IMR-90 (cell line): ENCODE data around the gene ERC2. TPM values are rescaled to one million over a fixed set of nuclear protein-coding genes. Genes with fewer than 3 reads are reported as not detected.

Experiments used
- ATAC-seq: fragments of 200-7000 bp; cut with Tn5 transposase; 2 replicates; pipeline ENCODE4 v1.9.1; 2020; ENCODE audit warnings: low read depth, mild to moderate bottlenecking, moderate library complexity
- BruUV-seq: library from RNA; stranded (reverse); fragments of 400-500 nt; replicated peaks from 2 replicates; lab custom pipeline; 2021; lab: Mats Ljungman, UMichigan
- CTCF ChIA-PET: fragments of 300-600 bp; formaldehyde crosslinking; extraction: SDS; loops from one replicate; lab custom pipeline; 2021; ENCODE audit warnings: antibody characterized with exemption; lab: Yijun Ruan, JAX
- POLR2A ChIA-PET: fragments of 300-600 bp; sonication (Branson Sonifier 250); formaldehyde crosslinking; loops from one replicate; lab custom pipeline; 2022; ENCODE audit warnings: antibody characterized with exemption; ENCODE audit not compliant: unreplicated experiment; lab: Charles Lee
- DNase-seq: peaks from one replicate; pipeline ENCODE4 v3.0.0; 2013
- H2AFZ ChIP-seq: replicated peaks from 2 replicates; pipeline ENCODE3; 2013; ENCODE audit warnings: low read length, mild to moderate bottlenecking; ENCODE audit not compliant: poor library complexity
- H2AK5ac ChIP-seq: 2 replicates; pipeline ENCODE4 v1.6.1; 2013; ENCODE audit warnings: low read depth, low read length, inconsistent platforms
- H2AK9ac ChIP-seq: replicated peaks from 2 replicates; pipeline ENCODE3; 2013; ENCODE audit warnings: mild to moderate bottlenecking, low read depth, low read length, moderate library complexity; ENCODE audit not compliant: poor library complexity
- H2BK120ac ChIP-seq: 2 replicates; pipeline ENCODE4 v1.6.1; 2013; ENCODE audit warnings: low read depth, low read length, inconsistent platforms
- H2BK15ac ChIP-seq: 3 replicates; pipeline ENCODE4 v1.6.1; 2013; ENCODE audit warnings: low read depth, low read length, inconsistent platforms
- H2BK20ac ChIP-seq: 2 replicates; pipeline ENCODE4 v1.6.1; 2013; ENCODE audit warnings: low read depth, mild to moderate bottlenecking, inconsistent platforms, low read length, moderate library complexity
- H2BK5ac ChIP-seq: 2 replicates; pipeline ENCODE4 v1.6.1; 2013; ENCODE audit warnings: mild to moderate bottlenecking, low read depth, low read length, inconsistent platforms; ENCODE audit not compliant: poor library complexity, severe bottlenecking
- H3K14ac ChIP-seq: replicated peaks from 2 replicates; pipeline ENCODE4 v1.6.1; 2013; ENCODE audit warnings: low read depth, low read length, inconsistent platforms
- H3K18ac ChIP-seq: 2 replicates; pipeline ENCODE4 v1.6.1; 2013; ENCODE audit warnings: low read depth, low read length, control low read depth
- H3K23ac ChIP-seq: 2 replicates; pipeline ENCODE4 v1.6.1; 2013; ENCODE audit warnings: low read depth, low read length, inconsistent platforms
- H3K27ac ChIP-seq: 2 replicates; pipeline ENCODE4 v1.5.1; 2013; ENCODE audit warnings: mild to moderate bottlenecking, control low read depth, low read length; ENCODE audit not compliant: insufficient read depth
- H3K27me3 ChIP-seq: 2 replicates; pipeline ENCODE4 v1.6.1; 2013; ENCODE audit warnings: low read length; ENCODE audit not compliant: control insufficient read depth, insufficient read depth
- H3K36me3 ChIP-seq: 2 replicates; pipeline ENCODE4 v1.6.1; 2013; ENCODE audit warnings: low read length, mixed read lengths; ENCODE audit not compliant: control insufficient read depth, insufficient read depth
- H3K4ac ChIP-seq: 2 replicates; pipeline ENCODE4 v1.6.1; 2013; ENCODE audit warnings: low read depth, low read length, inconsistent platforms
- H3K4me1 ChIP-seq: 2 replicates; pipeline ENCODE4 v1.6.1; 2013; ENCODE audit warnings: low read length, mixed read lengths; ENCODE audit not compliant: control insufficient read depth, insufficient read depth
- H3K4me2 ChIP-seq: 2 replicates; pipeline ENCODE4 v1.6.1; 2013; ENCODE audit warnings: low read depth, mild to moderate bottlenecking, control low read depth, low read length, moderate library complexity
- H3K4me3 ChIP-seq: 2 replicates; pipeline ENCODE4 v1.5.1; 2013; ENCODE audit warnings: low read depth, mild to moderate bottlenecking, control low read depth, low read length, moderate library complexity; ENCODE audit not compliant: insufficient read depth
- H3K56ac ChIP-seq: 2 replicates; pipeline ENCODE4 v1.6.1; 2013; ENCODE audit warnings: low read length, inconsistent platforms; ENCODE audit not compliant: insufficient read depth; ENCODE audit errors: extremely low read depth
- H3K79me1 ChIP-seq, 2 experiments: 2 replicates each; pipeline ENCODE4 v1.6.1; 2013; ENCODE audit warnings: low read length in 2 of 2, inconsistent platforms in 1 of 2, low read depth in 1 of 2
- H3K9ac ChIP-seq: 2 replicates; pipeline ENCODE4 v1.6.1; 2013; ENCODE audit warnings: low read depth, low read length, control low read depth
- H3K9me1 ChIP-seq: 2 replicates; pipeline ENCODE4 v1.6.1; 2013; ENCODE audit warnings: low read length, inconsistent platforms; ENCODE audit not compliant: insufficient read depth
- H3K9me3 ChIP-seq: 2 replicates; pipeline ENCODE4 v1.6.1; 2013; ENCODE audit warnings: low read length; ENCODE audit not compliant: control insufficient read depth, insufficient read depth
- H4K20me1 ChIP-seq: 2 replicates; pipeline ENCODE4 v1.6.1; 2013; ENCODE audit warnings: low read length, inconsistent platforms; ENCODE audit not compliant: insufficient read depth
- H4K5ac ChIP-seq: 2 replicates; pipeline ENCODE4 v1.6.1; 2013; ENCODE audit warnings: mild to moderate bottlenecking, low read depth, low read length, control low read depth
- H4K8ac ChIP-seq, 2 experiments: 2 replicates each; pipeline ENCODE4 v1.6.1; 2013; ENCODE audit warnings: low read depth in 2 of 2, low read length in 2 of 2, control low read depth in 1 of 2, inconsistent platforms in 1 of 2
- H4K91ac ChIP-seq: 2 replicates; pipeline ENCODE4 v1.6.1; 2013; ENCODE audit warnings: low read depth, low read length, inconsistent platforms; ENCODE audit not compliant: insufficient read depth
- BHLHE40 ChIP-seq: fragments of 150-350 bp; IDR thresholded peaks from 2 replicates; pipeline ENCODE4 v1.6.1; 2016; ENCODE audit warnings: mild to moderate bottlenecking, low read depth, low read length
- CEBPB ChIP-seq: IDR thresholded peaks from 2 replicates; pipeline ENCODE4 v1.6.1; 2012; ENCODE audit warnings: low read depth, low read length, improper control_type of control experiment
- FOS ChIP-seq: fragments of 150-350 bp; IDR thresholded peaks from 2 replicates; pipeline ENCODE4 v1.6.1; 2016; ENCODE audit warnings: low read depth, low read length
- WGBS, 2 experiments: methylation state at CpG; one replicate each; pipeline versions ENCODE4 v1.1.5 to v1.1.7; 2013; ENCODE audit warnings: missing lambda C conversion rate in 2 of 2; ENCODE audit not compliant: insufficient read length in 1 of 2; ENCODE audit errors: extremely low coverage in 2 of 2; 5-methylcytosine and 5-hydroxymethylcytosine counted together
- dilution Hi-C: fragments of 300-500 bp; cut with HindIII; formaldehyde crosslinking; loops from one replicate; pipeline ENCODE4 v1.14.3; 2018; ENCODE audit warnings: low sequenced_read_pairs; ENCODE audit not compliant: unreplicated experiment
- in situ Hi-C: fragments of 300-500 bp; cut with MboI; formaldehyde crosslinking; loops from 3 replicates; pipeline ENCODE4 v1.14.3; 2019; ENCODE audit warnings: low sequenced_read_pairs, inconsistent platforms, mixed read lengths
- intact Hi-C: fragments of 100-400 bp; cut with micrococcal nuclease; formaldehyde crosslinking; loops from 2 replicates; pipeline ENCODE4 v1.10.0; 2022
- polyA plus RNA-seq, 3 experiments: library from polyadenylated mRNA; depleted of rRNA; stranded (reverse); fragments of >200 nt; gene quantifications; 2 replicates each; pipeline ENCODE4 v1.2.3, GENCODE V29; 2012; ENCODE audit warnings: low replicate concordance in 1 of 3
- total RNA-seq: library from RNA; depleted of rRNA; stranded (reverse); fragments of >200 nt; gene quantifications from 2 replicates; pipeline ENCODE4 v1.2.3, GENCODE V29; 2012

The ERC2 gene
- total and polyA plus RNA-seq, 2 of the 4 experiments (the other 2 are of a cell fraction), result 0.17 to 0.18 TPM

DNA sequence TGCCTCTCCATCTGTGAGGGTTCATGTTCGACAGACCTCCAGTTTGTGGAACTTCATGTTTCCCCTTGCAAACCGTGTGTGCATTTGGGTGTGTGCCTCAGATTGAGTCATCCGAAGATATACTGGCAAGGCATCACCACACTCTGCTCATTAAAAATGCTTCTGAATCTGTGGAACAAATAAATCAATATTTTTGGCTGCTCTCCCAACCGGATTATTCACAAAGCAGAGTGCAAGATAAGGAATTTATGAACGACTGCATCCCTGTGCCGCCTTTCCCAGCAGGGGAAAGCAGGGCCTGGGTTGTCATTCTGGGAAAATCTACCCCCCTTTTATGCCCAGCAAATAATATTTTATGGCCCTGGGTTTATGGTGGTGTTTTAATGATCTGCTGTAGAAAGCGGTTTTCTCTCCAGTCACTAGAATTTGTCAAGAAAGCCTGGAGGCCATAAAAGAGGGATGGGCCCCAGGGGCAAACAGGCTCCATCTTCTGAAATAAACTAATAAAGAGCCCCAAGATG, 976.9 kb downstream of the ERC2 start:
- Histone ChIP-seq H3K4me2 (peak overlapping the region; percentile 7; the same call in 1 of the 2 replicates), H2BK15ac (peak overlapping the region; percentile 95; the same call in 2 of the 3 replicates), H3K9ac (no peak overlapping the region), H3K27me3 (no peaks in the 10 kb centered on the region), H3K23ac (peak overlapping the region; percentile 40), H3K27ac (peak overlapping the region; percentile 38; the same call in 1 of the 2 replicates), H3K4me1 (peaks cover 18% of the 10 kb centered on the region), H3K18ac (peak overlapping the region; percentile 24; the same call in 1 of the 2 replicates), H4K8ac (peak overlapping the region in 1 of 2 experiments; percentile 34; a peak in 2 of 4 replicates), H3K56ac (peak overlapping the region; percentile 9; the same call in 1 of the 2 replicates), H3K79me1 (peaks cover 0 to 22% of the 10 kb centered on the region in 2 experiments; a peak in 1 of 4 replicates), H3K4me3 (no peak overlapping the region), H3K36me3 (no peaks in the 10 kb centered on the region), H4K5ac (0 out of 2 replicates have a peak overlapping the region, but pooled peaks have one; percentile 8), H4K91ac (0 out of 2 replicates have a peak overlapping the region, but pooled peaks have one; percentile 29), H2AK9ac (peak overlapping the region; percentile 91), H2AFZ (peak overlapping the region; percentile 44), H3K14ac (peak overlapping the region; percentile 84; the same call in 1 of the 2 replicates), H3K9me1 (peaks cover 18% of the 10 kb centered on the region), H3K9me3 (no peaks in the 10 kb centered on the region), H2AK5ac (peak overlapping the region; percentile 86; the same call in 1 of the 2 replicates), H2BK120ac (peak overlapping the region; percentile 87), H3K4ac (peak overlapping the region; percentile 87), H2BK20ac (peak overlapping the region; percentile 88), H2BK5ac (peak overlapping the region; percentile 32), H4K20me1 (no peaks in the 10 kb centered on the region)
- peak; percentile 92 for DNase-seq
- no TSS peak for BruUV-seq
- TF ChIP-seq CEBPB (peak; percentile 49), FOS (0 out of 2 replicates have a peak, but pooled peaks have one; percentile 12), BHLHE40 (no peak)
- dilution Hi-C loops (no loop called here), in situ Hi-C loops (no loop called here), intact Hi-C loops (loop anchor here (5.0 kb wide), 1 partner anchor 66 kb away; no protein-coding TSS in a partner anchor)
- 15% methylated on average over 2 of the region's 7 CpGs; no CpG with 5 or more reads in 1 of the 2 experiments for WGBS, 2 experiments
- no peak; the same call in 1 of the 2 replicates for ATAC-seq
- ChIA-PET POLR2A (no interaction called here), CTCF (no interaction called here)
